Dendritic cell treated with granulocyte-macrophage colony-stimulating factor and Interleukin-4, amounts not matched to agents 40 ng/mL and 50 ng/mL, for 4 days (primary cell): ENCODE measurements around the gene SLC50A1.
"Not testable (repeated sequence)": the region's sequence is repeated elsewhere in the genome, so short reads cannot be mapped to it uniquely, and the experiment has no call there.

Experiments used
- H3K27ac Mint-ChIP-seq: one replicate; pipeline ENCODE4 v1.8.0; 2022; ENCODE audit warnings: mild to moderate bottlenecking, mixed read lengths
- H3K27me3 Mint-ChIP-seq: one replicate; pipeline ENCODE4 v1.8.0; 2022; ENCODE audit warnings: mild to moderate bottlenecking, mixed read lengths
- H3K36me3 Mint-ChIP-seq: one replicate; pipeline ENCODE4 v1.8.0; 2022; ENCODE audit warnings: low read depth, mixed read lengths
- H3K4me1 Mint-ChIP-seq: one replicate; pipeline ENCODE4 v1.8.0; 2022; ENCODE audit warnings: low read depth, mixed read lengths
- H3K4me3 Mint-ChIP-seq: one replicate; pipeline ENCODE4 v1.8.0; 2022; ENCODE audit warnings: mild to moderate bottlenecking, moderate library complexity, mixed read lengths
- H3K9me3 Mint-ChIP-seq: one replicate; pipeline ENCODE4 v1.8.0; 2022; ENCODE audit warnings: mixed read lengths
- intact Hi-C: fragments of 100-400 bp; cut with micrococcal nuclease; formaldehyde crosslinking; loops from one replicate; pipeline ENCODE4 v1.15.0; 2022

The SLC50A1 gene

DNA sequence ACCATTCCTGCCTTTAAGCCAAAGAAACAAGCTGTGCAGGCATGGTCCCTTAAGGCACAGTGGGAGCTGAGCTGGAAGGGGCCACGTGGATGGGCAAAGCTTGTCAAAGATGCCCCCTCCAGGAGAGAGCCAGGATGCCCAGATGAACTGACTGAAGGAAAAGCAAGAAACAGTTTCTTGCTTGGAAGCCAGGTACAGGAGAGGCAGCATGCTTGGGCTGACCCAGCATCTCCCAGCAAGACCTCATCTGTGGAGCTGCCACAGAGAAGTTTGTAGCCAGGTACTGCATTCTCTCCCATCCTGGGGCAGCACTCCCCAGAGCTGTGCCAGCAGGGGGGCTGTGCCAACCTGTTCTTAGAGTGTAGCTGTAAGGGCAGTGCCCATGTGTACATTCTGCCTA is 1.3 kb upstream of the SLC50A1 start:
- Mint-ChIP-seq H3K9me3 (no peaks in the 10 kb centered on the region), H3K4me1 (peaks cover 78% of the 10 kb centered on the region), H3K27me3 (peaks cover 25% of the 10 kb centered on the region), H3K27ac (peak overlapping the region; percentile 99), H3K4me3 (no peak overlapping the region), H3K36me3 (peaks cover 36% of the 10 kb centered on the region)
- intact Hi-C loops, result no loop called here

GRCh38 chr1:155134880-155135414 is 705 bp upstream of the SLC50A1 start:
- intact Hi-C loops, result loop anchor here (5.0 kb wide), 1 partner anchor 33 kb away; no protein-coding TSS in a partner anchor
- Mint-ChIP-seq H3K36me3 (peaks cover 39% of the 10 kb centered on the region), H3K9me3 (no peaks in the 10 kb centered on the region), H3K27ac (peak overlapping the region; percentile 99), H3K4me1 (peaks cover 72% of the 10 kb centered on the region), H3K27me3 (peaks cover 19% of the 10 kb centered on the region), H3K4me3 (peak overlapping the region; percentile 86)

DNA sequence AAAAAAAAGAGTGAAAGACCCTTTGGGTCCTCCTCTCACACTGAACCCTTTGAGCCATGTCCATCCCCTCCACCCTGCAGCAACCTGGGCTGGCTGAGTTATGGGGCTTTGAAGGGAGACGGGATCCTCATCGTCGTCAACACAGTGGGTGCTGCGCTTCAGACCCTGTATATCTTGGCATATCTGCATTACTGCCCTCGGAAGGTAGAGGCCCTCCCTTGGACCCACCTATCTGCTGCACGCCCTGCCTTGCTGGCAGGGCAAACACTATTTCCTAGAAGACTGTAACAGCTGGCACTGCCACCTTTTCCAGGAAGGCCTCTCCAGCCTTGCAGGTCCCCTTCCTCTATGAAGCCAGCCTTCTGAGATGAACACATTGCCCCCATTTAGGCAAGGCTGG is 1.1 kb downstream of the SLC50A1 start:
- intact Hi-C loops, result loop anchor here (5.0 kb wide), 1 partner anchor 34 kb away; no protein-coding TSS in a partner anchor
- Mint-ChIP-seq H3K4me3 (peak overlapping the region; percentile 86), H3K9me3 (peaks cover 9% of the 10 kb centered on the region), H3K36me3 (peaks cover 46% of the 10 kb centered on the region), H3K27me3 (peaks cover 2% of the 10 kb centered on the region), H3K4me1 (peaks cover 62% of the 10 kb centered on the region), H3K27ac (peak overlapping the region; percentile 99)

GRCh38 chr1:155137154-155137949 is 1.7 kb downstream of the SLC50A1 start:
- intact Hi-C loops, result loop anchor here (5.0 kb wide), 1 partner anchor 35 kb away; no protein-coding TSS in a partner anchor
- Mint-ChIP-seq H3K9me3 (peaks cover 15% of the 10 kb centered on the region), H3K4me3 (peak overlapping the region; percentile 86), H3K4me1 (peaks cover 59% of the 10 kb centered on the region), H3K27me3 (no peaks in the 10 kb centered on the region), H3K27ac (peak overlapping the region; percentile 99), H3K36me3 (peaks cover 46% of the 10 kb centered on the region)

- Mint-ChIP-seq H3K27me3 (no peaks in the 10 kb centered on the region), H3K9me3 (peaks cover 17% of the 10 kb centered on the region), H3K27ac (peak within 1 kb of the TSS; percentile 96), H3K36me3 (peaks cover 45% of the 10 kb centered on the region), H3K4me3 (peak within 1 kb of the TSS; percentile 85), H3K4me1 (peaks cover 36% of the 10 kb centered on the region)
- intact Hi-C loops, result loop anchor here (5.0 kb wide), 1 partner anchor 38 kb away; no protein-coding TSS in a partner anchor
Measured at GRCh38 chr1:155139895-155140629, 4.4 kb downstream of the SLC50A1 start, which contains the start of gene DPM3. Gene DPM3 (minus strand): TSS chr1:155140531. CDS start chr1:155140240, 291 bp downstream.

GRCh38 chr1:155140630-155140953 is 4.9 kb downstream of the SLC50A1 start:
- H3K9me3 Mint-ChIP-seq, result peaks cover 17% of the 10 kb centered on the region
- peaks cover 2% of the 10 kb centered on the region for H3K27me3 Mint-ChIP-seq
- H3K4me1 Mint-ChIP-seq, result peaks cover 31% of the 10 kb centered on the region
- intact Hi-C loops, result no loop called here
- H3K4me3 Mint-ChIP-seq, result peak overlapping the region; percentile 85
- peak overlapping the region; percentile 96 for H3K27ac Mint-ChIP-seq
- H3K36me3 Mint-ChIP-seq, result peaks cover 40% of the 10 kb centered on the region

DNA sequence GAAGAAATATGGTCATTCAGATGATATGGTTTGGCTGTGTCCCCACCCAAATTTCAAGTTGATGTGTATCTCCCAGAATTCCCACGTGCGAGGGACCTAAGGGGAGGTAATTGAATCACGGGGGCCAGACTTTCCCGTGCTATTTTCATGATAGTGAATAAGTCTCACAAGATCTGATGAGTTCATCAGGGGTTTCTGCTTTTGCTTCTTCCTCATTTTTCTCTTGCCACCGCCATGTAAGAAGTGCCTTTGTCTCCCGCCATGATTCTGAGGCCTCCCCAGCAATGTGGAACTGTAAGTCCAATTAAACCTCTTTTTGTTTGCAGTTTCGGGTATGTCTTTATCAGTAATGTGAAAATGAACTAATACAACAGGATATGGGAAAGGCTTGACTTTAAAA is 6.1 kb downstream of the SLC50A1 start:
- H3K27me3 Mint-ChIP-seq, result peaks cover 6% of the 10 kb centered on the region
- peaks cover 32% of the 10 kb centered on the region for H3K36me3 Mint-ChIP-seq
- intact Hi-C loops, result no loop called here
- H3K9me3 Mint-ChIP-seq, result peaks cover 17% of the 10 kb centered on the region
- H3K4me3 Mint-ChIP-seq, result no peak overlapping the region
- no peak overlapping the region for H3K27ac Mint-ChIP-seq
- peaks cover 23% of the 10 kb centered on the region for H3K4me1 Mint-ChIP-seq

- no peak overlapping the region for H3K27ac Mint-ChIP-seq
- H3K9me3 Mint-ChIP-seq, result peaks cover 17% of the 10 kb centered on the region
- H3K4me1 Mint-ChIP-seq, result peaks cover 21% of the 10 kb centered on the region
- H3K4me3 Mint-ChIP-seq, result no peak overlapping the region
- intact Hi-C loops, result no loop called here
- peaks cover 1% of the 10 kb centered on the region for H3K36me3 Mint-ChIP-seq
- H3K27me3 Mint-ChIP-seq, result peaks cover 6% of the 10 kb centered on the region
Measured at GRCh38 chr1:155145491-155145890, 9.8 kb downstream of the SLC50A1 start.

GRCh38 chr1:155155996-155156643 is 20.5 kb downstream of the SLC50A1 start:
- Mint-ChIP-seq H3K4me1 (peaks cover 17% of the 10 kb centered on the region), H3K27me3 (peaks cover 14% of the 10 kb centered on the region)
- H3K36me3 Mint-ChIP-seq, H3K27ac Mint-ChIP-seq, H3K9me3 Mint-ChIP-seq, intact Hi-C loops, H3K4me3 Mint-ChIP-seq: not testable (repeated sequence)

DNA sequence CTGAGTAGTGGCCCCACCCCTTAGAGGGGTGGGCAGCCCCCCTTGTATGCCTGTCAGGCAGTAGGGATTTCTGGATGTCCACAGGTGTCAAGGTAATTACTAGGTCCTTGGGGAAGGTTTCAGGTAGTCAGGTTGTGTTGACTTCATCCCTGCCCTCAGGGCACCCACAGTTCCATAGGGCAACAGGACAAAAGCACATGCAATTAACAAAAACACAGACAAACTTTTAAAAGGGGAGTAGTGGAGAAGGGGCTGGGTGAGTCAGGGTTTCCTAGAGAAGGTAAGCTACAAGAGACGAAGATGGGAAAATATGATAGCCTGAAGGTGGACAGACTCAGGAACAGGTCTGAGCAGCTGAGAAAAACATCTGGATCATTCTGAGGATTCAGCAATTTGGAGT is 23.3 kb downstream of the SLC50A1 start:
- H3K27me3 Mint-ChIP-seq, result peaks cover 11% of the 10 kb centered on the region
- H3K9me3 Mint-ChIP-seq, result no peaks in the 10 kb centered on the region
- intact Hi-C loops, result no loop called here
- no peaks in the 10 kb centered on the region for H3K36me3 Mint-ChIP-seq
- no peak overlapping the region for H3K27ac Mint-ChIP-seq
- H3K4me3 Mint-ChIP-seq, result no peak overlapping the region
- peaks cover 16% of the 10 kb centered on the region for H3K4me1 Mint-ChIP-seq

GRCh38 chr1:155160128-155160527 is 24.5 kb downstream of the SLC50A1 start:
- no peak overlapping the region for H3K4me3 Mint-ChIP-seq
- intact Hi-C loops, result no loop called here
- no peaks in the 10 kb centered on the region for H3K9me3 Mint-ChIP-seq
- no peak overlapping the region for H3K27ac Mint-ChIP-seq
- peaks cover 16% of the 10 kb centered on the region for H3K4me1 Mint-ChIP-seq
- no peaks in the 10 kb centered on the region for H3K36me3 Mint-ChIP-seq
- H3K27me3 Mint-ChIP-seq, result peaks cover 9% of the 10 kb centered on the region

GRCh38 chr1:155162631-155163030 is 27.0 kb downstream of the SLC50A1 start:
- H3K4me3 Mint-ChIP-seq, H3K9me3 Mint-ChIP-seq, H3K27ac Mint-ChIP-seq, H3K36me3 Mint-ChIP-seq, intact Hi-C loops: not testable (repeated sequence)
- peaks cover 29% of the 10 kb centered on the region for H3K27me3 Mint-ChIP-seq
- H3K4me1 Mint-ChIP-seq, result peaks cover 22% of the 10 kb centered on the region

GRCh38 chr1:155163785-155164184 is 28.1 kb downstream of the SLC50A1 start:
- H3K4me3 Mint-ChIP-seq, H3K9me3 Mint-ChIP-seq, H3K36me3 Mint-ChIP-seq, H3K27ac Mint-ChIP-seq, intact Hi-C loops: not testable (repeated sequence)
- Mint-ChIP-seq H3K4me1 (peaks cover 25% of the 10 kb centered on the region), H3K27me3 (peaks cover 33% of the 10 kb centered on the region)
